NB4 (cell line): ENCODE measurements around the gene GH1.

Experiments used
- CTCF ChIP-seq: IDR thresholded peaks from one replicate; pipeline ENCODE4 v1.5.1; 2012; ENCODE audit warnings: low read depth, low read length
- MYC ChIP-seq: IDR thresholded peaks from 2 replicates; pipeline ENCODE4 v1.6.1; 2011; ENCODE audit warnings: low read depth, low read length
- POLR2A ChIP-seq: IDR thresholded peaks from 2 replicates; pipeline ENCODE4 v1.6.1; 2011; ENCODE audit warnings: mild to moderate bottlenecking; ENCODE audit not compliant: insufficient read length; ENCODE audit errors: extremely low read depth

GRCh38 chr17:63954402-63955063 is 35.9 kb upstream of the GH1 start:
- TF ChIP-seq POLR2A (no peak), CTCF (no peak), MYC (no peak)
